NT2/D1 (cell line): ENCODE measurements around the gene FBXO48.

ENCODE experiments used
- YY1 ChIP-seq: IDR thresholded peaks from 2 replicates; pipeline ENCODE4 v1.6.1; 2011; ENCODE audit not compliant: insufficient read length, insufficient read depth
- ZNF274 ChIP-seq: IDR thresholded peaks from 2 replicates; pipeline ENCODE4 v1.6.1; 2011; ENCODE audit warnings: mild to moderate bottlenecking, low read depth, low read length

GRCh38 chr2:68501768-68502167 is 34.7 kb upstream of the FBXO48 start:
- TF ChIP-seq YY1 (no peak), ZNF274 (no peak)
